Endothelial cell of umbilical vein (primary cell): ENCODE data around the gene ZNF282.

ENCODE experiments used
- CTCF ChIP-seq, 2 donors: IDR thresholded peaks; 1 replicate in 1 of 2; 2 replicates in 1 of 2; pipeline ENCODE4 v1.5.1; 2011; ENCODE audit warnings: low read length in 2 of 2, mild to moderate bottlenecking in 2 of 2, moderate library complexity in 2 of 2, control low read depth in 1 of 2, inconsistent platforms in 1 of 2, low read depth in 1 of 2; ENCODE audit not compliant: insufficient read depth in 1 of 2; ENCODE audit errors: extremely low read depth in 1 of 2
- EZH2 ChIP-seq: IDR thresholded peaks from 2 replicates; pipeline ENCODE4 v1.6.1; 2012; ENCODE audit warnings: borderline replicate concordance, low read depth, mild to moderate bottlenecking, moderate library complexity, low read length, inconsistent platforms; ENCODE audit not compliant: severe bottlenecking
- MAX ChIP-seq: IDR thresholded peaks from 2 replicates; pipeline ENCODE4 v1.6.1; 2011; ENCODE audit not compliant: insufficient read depth, insufficient read length
- MYC ChIP-seq: IDR thresholded peaks from one replicate; pipeline ENCODE4 v1.6.1; 2011; ENCODE audit warnings: mild to moderate bottlenecking, low read depth, low read length
- POLR2A ChIP-seq: IDR thresholded peaks from 2 replicates; pipeline ENCODE4 v1.6.1; 2012; ENCODE audit warnings: low read depth, mild to moderate bottlenecking, control low read depth, low read length
- POLR2AphosphoS5 ChIP-seq: IDR thresholded peaks from 2 replicates; pipeline ENCODE4 v1.6.1; 2012; ENCODE audit warnings: low read depth, mild to moderate bottlenecking, control low read depth, low read length, moderate library complexity; ENCODE audit not compliant: insufficient read depth

- no peak for TF ChIP-seq CTCF (IDR thresholded peaks at IDR 0.05; ENCODE audit: extremely low read depth in 1 of 2, insufficient read depth in 1 of 2, low read depth in 1 of 2, low read length in 2 of 2)
- TF ChIP-seq MYC, result no peak
- TF ChIP-seq MAX, result no peak
- no peak for TF ChIP-seq POLR2A
- TF ChIP-seq EZH2, result no peak
- TF ChIP-seq POLR2AphosphoS5, result no peak
Observed at GRCh38 chr7:149172534-149172920, 22.8 kb upstream of the ZNF282 start.
